ENCODE data around the gene UBE2O.

UBE2O gene

DNA sequence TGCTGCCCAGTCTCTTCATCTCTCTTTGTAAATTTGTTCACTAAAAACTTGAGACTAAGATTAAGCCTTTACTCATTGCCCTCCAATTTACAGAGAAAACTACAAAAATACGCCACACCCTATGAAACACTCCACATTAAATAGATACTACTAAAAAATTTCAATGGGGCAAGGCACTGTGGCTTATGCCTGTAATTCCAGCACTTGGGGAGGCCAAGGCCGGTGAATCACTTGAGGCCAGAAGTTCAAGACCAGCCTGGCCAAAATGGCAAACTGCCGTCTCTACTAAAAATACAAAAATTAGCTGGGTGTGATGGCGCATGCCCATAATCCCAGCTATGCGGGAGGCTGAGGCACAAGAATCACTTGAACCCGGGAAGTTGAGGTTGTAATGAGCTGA lies 3.8 kb downstream of the UBE2O start:
- H3K9me3 ChIP-seq (replicated peaks; ENCODE audit: insufficient read depth, low read length) = no peaks in the 10 kb centered on the region
- H3K4me1 ChIP-seq (ENCODE audit: low read length) = peaks cover 9% of the 10 kb centered on the region
- H3K4me3 ChIP-seq (ENCODE audit: low read length) = no peak overlapping the region
- H3K27me3 ChIP-seq (replicated peaks; ENCODE audit: insufficient read depth, low read length) = no peaks in the 10 kb centered on the region
- H3F3A ChIP-seq (ENCODE audit: insufficient read depth, low read length) = no peaks in the 10 kb centered on the region
- H3K4me2 ChIP-seq (ENCODE audit: low read depth, low read length) = no peak overlapping the region
- H4K20me1 ChIP-seq (ENCODE audit: insufficient read depth, low read length) = peaks cover 32% of the 10 kb centered on the region
- H3K79me2 ChIP-seq (ENCODE audit: low read length) = peaks cover 87% of the 10 kb centered on the region
- no peak overlapping the region for H3K9ac ChIP-seq (ENCODE audit: low read length)
- H3K27ac ChIP-seq (ENCODE audit: low read length) = no peak overlapping the region
- DNase-seq = no peak
- no peaks in the 10 kb centered on the region for H3K36me3 ChIP-seq (replicated peaks; ENCODE audit: insufficient read depth, low read length)
- TF ChIP-seq CTCF (IDR thresholded peaks at IDR 0.05; ENCODE audit: low read length) = no peak
- no peak for TF ChIP-seq EZH2phosphoT487 (IDR thresholded peaks at IDR 0.05; ENCODE audit: low read length)
- no peak for TF ChIP-seq EZH2 (optimal IDR thresholded peaks at IDR 0.05; ENCODE audit: low read depth, low read length)
- no peaks in the 10 kb centered on the region for H3K9me2 ChIP-seq (replicated peaks; ENCODE audit: insufficient read depth, low read length)
- H2AFZ ChIP-seq (ENCODE audit: low read length) = no peak overlapping the region

GRCh38 chr17:76447931-76448652 lies 4.9 kb downstream of the UBE2O start:
- Histone ChIP-seq H3K4me1 (ENCODE audit: low read length) (peaks cover 9% of the 10 kb centered on the region), H3K9me3 (replicated peaks; ENCODE audit: insufficient read depth, low read length) (no peaks in the 10 kb centered on the region), H3K4me2 (ENCODE audit: low read depth, low read length) (no peak overlapping the region), H4K20me1 (ENCODE audit: insufficient read depth, low read length) (peaks cover 32% of the 10 kb centered on the region), H3K79me2 (ENCODE audit: low read length) (peaks cover 97% of the 10 kb centered on the region), H3K27me3 (replicated peaks; ENCODE audit: insufficient read depth, low read length) (no peaks in the 10 kb centered on the region), H3K27ac (ENCODE audit: low read length) (no peak overlapping the region), H3K9ac (ENCODE audit: low read length) (no peak overlapping the region), H3K9me2 (replicated peaks; ENCODE audit: insufficient read depth, low read length) (no peaks in the 10 kb centered on the region), H3K36me3 (replicated peaks; ENCODE audit: insufficient read depth, low read length) (no peaks in the 10 kb centered on the region), H3K4me3 (ENCODE audit: low read length) (no peak overlapping the region), H2AFZ (ENCODE audit: low read length) (no peak overlapping the region), H3F3A (ENCODE audit: insufficient read depth, low read length) (no peaks in the 10 kb centered on the region)
- no peak for DNase-seq
- TF ChIP-seq EZH2 (optimal IDR thresholded peaks at IDR 0.05; ENCODE audit: low read depth, low read length) (no peak), CTCF (IDR thresholded peaks at IDR 0.05; ENCODE audit: low read length) (no peak), EZH2phosphoT487 (IDR thresholded peaks at IDR 0.05; ENCODE audit: low read length) (no peak)

DNA sequence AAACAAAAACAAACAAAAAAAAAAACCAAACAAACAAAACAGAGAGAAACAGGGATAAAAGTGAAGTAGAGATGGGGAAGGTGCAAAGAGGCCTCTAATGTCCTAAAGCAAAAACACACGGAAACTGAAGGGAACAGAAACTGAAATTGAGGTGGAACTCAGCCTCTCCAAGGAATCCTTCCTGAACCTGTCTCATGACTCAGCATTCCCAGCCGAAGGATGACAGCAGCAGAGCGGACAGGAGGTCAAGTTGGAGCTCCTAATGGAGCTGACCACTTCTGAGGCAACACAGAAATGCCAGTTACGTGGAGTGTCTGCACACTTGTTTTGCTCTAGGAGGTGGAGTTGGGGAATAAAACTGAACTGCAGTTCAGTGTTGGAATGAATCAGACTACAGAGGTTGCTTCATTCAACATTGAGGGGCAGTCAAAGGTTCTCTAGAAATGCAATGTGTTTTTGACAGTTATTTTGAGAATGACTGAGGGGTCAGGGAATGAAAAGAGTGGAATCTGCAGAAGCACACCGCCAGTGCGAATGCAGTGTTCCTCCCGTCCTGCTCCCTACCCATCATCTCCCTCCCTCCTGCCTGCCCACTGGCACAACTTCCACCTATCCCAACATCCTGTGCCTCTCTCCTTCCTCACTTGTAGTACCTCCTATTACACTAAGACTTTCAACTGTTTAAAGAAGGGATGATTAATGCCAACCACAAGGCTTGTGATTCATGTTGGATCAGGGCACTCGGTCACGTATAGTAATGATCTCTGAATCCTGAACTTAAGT lies 6.3 kb downstream of the UBE2O start:
- Histone ChIP-seq H3K79me2 (ENCODE audit: low read length) (peaks cover 100% of the 10 kb centered on the region), H3K27me3 (replicated peaks; ENCODE audit: insufficient read depth, low read length) (no peaks in the 10 kb centered on the region), H3K4me1 (ENCODE audit: low read length) (peaks cover 6% of the 10 kb centered on the region), H3K9me2 (replicated peaks; ENCODE audit: insufficient read depth, low read length) (no peaks in the 10 kb centered on the region), H3K36me3 (replicated peaks; ENCODE audit: insufficient read depth, low read length) (no peaks in the 10 kb centered on the region), H3K4me3 (ENCODE audit: low read length) (no peak overlapping the region), H3K4me2 (ENCODE audit: low read depth, low read length) (no peak overlapping the region), H3F3A (ENCODE audit: insufficient read depth, low read length) (no peaks in the 10 kb centered on the region), H3K9ac (ENCODE audit: low read length) (no peak overlapping the region), H4K20me1 (ENCODE audit: insufficient read depth, low read length) (peaks cover 40% of the 10 kb centered on the region), H3K27ac (ENCODE audit: low read length) (no peak overlapping the region), H2AFZ (ENCODE audit: low read length) (no peak overlapping the region), H3K9me3 (replicated peaks; ENCODE audit: insufficient read depth, low read length) (no peaks in the 10 kb centered on the region)
- no peak for TF ChIP-seq EZH2phosphoT487 (IDR thresholded peaks at IDR 0.05; ENCODE audit: low read length)
- no peak for TF ChIP-seq CTCF (IDR thresholded peaks at IDR 0.05; ENCODE audit: low read length)
- TF ChIP-seq EZH2 (optimal IDR thresholded peaks at IDR 0.05; ENCODE audit: low read depth, low read length) = no peak
- no peak for DNase-seq

Data from MM.1S (cell line).